Spleen (tissue), 11 donors: ENCODE results near the gene RADIL. TPM values are rescaled to one million over a fixed set of nuclear protein-coding genes. Genes with fewer than 3 reads are reported as not detected.

ENCODE experiments used
- DNase-seq: peaks from one replicate; pipeline ENCODE4 v3.0.0-alpha.2; 2020
- H3K27ac ChIP-seq, 8 donors: fragments of 200-600 bp; sonication (generic) in 7 of 8; 1 replicate in 4 of 8; 2 replicates in 4 of 8; pipeline versions ENCODE4 v1.5.0 to v1.8.0; 2016 to 2021; ENCODE audit warnings: inconsistent platforms in 4 of 8, mild to moderate bottlenecking in 4 of 8, moderate library complexity in 1 of 8
- H3K27me3 ChIP-seq, 7 donors: fragments of 200-600 bp; sonication (generic) in 6 of 7; replicated peaks in 1 of 7; 1 replicate in 4 of 7; 2 replicates in 3 of 7; pipeline versions ENCODE4 v1.5.0 to v1.8.0; 2016 to 2021; ENCODE audit warnings: inconsistent platforms in 3 of 7, mild to moderate bottlenecking in 1 of 7
- H3K36me3 ChIP-seq, 6 donors: fragments of 200-600 bp; sonication (generic) in 5 of 6; 1 replicate in 4 of 6; 2 replicates in 2 of 6; pipeline versions ENCODE4 v1.5.0 to v1.8.0; 2016 to 2021; ENCODE audit warnings: inconsistent platforms in 2 of 6
- H3K4me1 ChIP-seq, 6 donors: fragments of 200-600 bp; sonication (generic) in 5 of 6; 1 replicate in 3 of 6; 2 replicates in 3 of 6; pipeline versions ENCODE4 v1.5.0 to v1.8.0; 2016 to 2021; ENCODE audit warnings: inconsistent platforms in 3 of 6
- H3K4me3 ChIP-seq, 8 donors: fragments of 200-600 bp; sonication (generic) in 7 of 8; 1 replicate in 4 of 8; 2 replicates in 4 of 8; pipeline versions ENCODE4 v1.5.0 to v1.8.0; 2016 to 2021; ENCODE audit warnings: inconsistent platforms in 4 of 8, mild to moderate bottlenecking in 4 of 8, moderate library complexity in 2 of 8
- H3K9me3 ChIP-seq, 8 donors: fragments of 200-600 bp; sonication (generic) in 7 of 8; 1 replicate in 4 of 8; 2 replicates in 4 of 8; pipeline versions ENCODE4 v1.5.0 to v1.8.0; 2016 to 2021; ENCODE audit warnings: inconsistent platforms in 4 of 8
- POLR2A ChIP-seq, 3 donors: fragments of 450-650 bp; IDR thresholded peaks; one replicate each; pipeline ENCODE4 v1.5.1; 2017; ENCODE audit warnings: antibody characterized with exemption in 3 of 3, mild to moderate bottlenecking in 1 of 3
- POLR2AphosphoS5 ChIP-seq, 3 donors: sonication (generic); formaldehyde crosslinking; IDR thresholded peaks; one replicate each; pipeline ENCODE4 v1.5.1; 2017; ENCODE audit warnings: antibody characterized with exemption in 3 of 3
- WGBS, 5 donors: extraction: QIAGEN DNeasy Blood & Tissue Kit in 3 of 5; methylation state at CpG; one replicate each; pipeline versions ENCODE4 v1.1.5 to v1.1.7; 2013 to 2018; 5-methylcytosine and 5-hydroxymethylcytosine counted together
- intact Hi-C: fragments of 100-400 bp; cut with DNase I; formaldehyde crosslinking; loops from one replicate; pipeline ENCODE4 v1.15.0; 2023; ENCODE audit warnings: low total_unique reads
- polyA plus RNA-seq, 3 donors: library from polyadenylated mRNA; stranded (reverse); fragments of 200-250 nt; gene quantifications; one replicate each; pipeline ENCODE4 v1.2.1, GENCODE V29; 2013
- total RNA-seq, 7 donors: library from RNA; depleted of rRNA in 3 of 7; stranded (reverse); fragments of >200 nt in 3 of 7; fragmentation: NEBNext Ultra II Directional in 4 of 7; extraction: Animal tissue kit (Norgen Biotek cat#: 25700) in 4 of 7; gene quantifications; one replicate each; pipeline versions ENCODE4 v1.1.0 to v1.2.1, GENCODE V29; 2016 to 2021
- TF ChIP-seq, protein P1 (sequence below), 11 experiments: fragments of 200-600 bp in 7 of 11; fragments of 450-650 bp in 4 of 11; sonication (generic) in 4 of 11; IDR thresholded peaks in 8 of 11; conservative IDR thresholded peaks in 3 of 11; 1 replicate in 7 of 11; 2 replicates in 4 of 11; pipeline versions ENCODE4 v1.4.0 to v1.8.0; 2016 to 2021; ENCODE audit warnings: antibody characterized with exemption in 11 of 11, inconsistent platforms in 4 of 11, mild to moderate bottlenecking in 1 of 11
- donor health status: healthy with polysubstance abuse.
- donor health status: DM: no; HTN: no; CAD: no; lungs with moderate emphysema.
- donor health status: DM: no; HTN: no; CAD: no.
- donor health status: Bipolar disorder and iron deficiency.
- donor health status: healthy.
- donor health status: DM: no; HTN: no; CAD: no.
- donor health status: DM: yes; HTN: yes; CAD: no.

The RADIL gene
- total and polyA plus RNA-seq, 10 donors, result 0.24 to 2.8 (median 1.5) TPM

DNA sequence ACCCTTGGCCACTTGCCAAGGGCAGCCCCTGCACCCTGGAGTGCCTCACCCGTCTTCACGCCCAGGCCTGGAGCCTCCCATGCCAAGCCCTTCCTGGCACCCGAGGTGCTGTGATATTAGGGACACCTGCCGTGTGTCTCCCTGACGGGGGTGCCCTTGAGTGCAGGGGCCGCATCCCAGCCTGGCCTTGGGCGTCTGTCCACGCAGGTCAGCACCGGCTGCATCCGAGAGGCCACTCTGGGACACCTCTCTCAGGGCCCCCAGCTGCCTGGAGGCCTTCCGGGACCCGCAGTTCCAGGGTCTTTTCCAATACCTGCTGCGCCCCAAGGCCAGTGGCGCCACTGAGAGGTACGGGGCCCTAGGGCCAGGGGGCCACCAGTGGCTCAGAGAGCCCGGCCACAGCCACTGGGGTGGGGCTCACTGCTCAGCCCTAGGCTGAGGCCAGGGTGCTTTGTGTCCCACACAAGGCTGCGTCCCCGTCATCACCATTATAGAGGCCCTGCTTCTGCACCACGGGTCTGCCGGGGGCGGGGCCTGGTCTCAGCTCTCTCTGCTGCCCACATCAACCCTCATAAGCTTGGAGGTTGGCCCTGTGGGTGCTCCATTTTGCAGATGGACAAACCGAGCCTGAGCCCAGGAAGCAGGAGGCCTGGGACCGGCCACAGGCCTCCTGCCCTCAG, 95.4 kb downstream of the RADIL start:
- Histone ChIP-seq H3K4me3 (no peak overlapping the region), H3K9me3 (no peaks in the 10 kb centered on the region), H3K27ac (no peak overlapping the region), H3K4me1 (peaks cover 0 to 21% (median 11%) of the 10 kb centered on the region in 6 donors), H3K27me3 (no peaks in the 10 kb centered on the region), H3K36me3 (peaks cover 0 to 100% (median 87%) of the 10 kb centered on the region in 6 donors)
- TF ChIP-seq POLR2A (IDR thresholded peaks at IDR 0.05) (no peak), POLR2AphosphoS5 (IDR thresholded peaks at IDR 0.05) (peak in 1 of 3 donors; percentile 24)
- WGBS, 5 donors, result 80 to 96% (median 90%) methylated on average over 12 to 23 of the region's 23 CpGs
- intact Hi-C loops, result no loop called here
- DNase-seq, result peak; percentile 67

DNA sequence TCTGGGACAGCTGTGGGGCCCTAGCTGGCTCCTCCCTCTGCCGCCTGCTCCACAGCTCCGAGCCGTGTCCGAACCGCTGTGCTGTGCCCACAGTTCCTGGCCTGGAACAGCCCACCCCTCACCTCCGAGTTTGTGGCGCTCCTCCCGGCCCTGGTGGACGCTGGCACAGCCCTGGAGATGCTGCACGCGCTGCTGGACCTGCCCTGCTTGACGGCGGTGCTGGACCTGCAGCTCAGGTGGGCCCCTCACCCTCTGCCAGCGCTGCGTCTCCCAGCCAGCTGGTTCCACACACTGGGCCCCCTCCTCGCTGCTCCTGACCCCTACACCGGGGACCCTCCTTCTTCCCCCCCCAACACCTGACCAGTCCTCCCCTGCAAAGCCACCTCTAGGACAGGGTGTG, 96.0 kb downstream of the RADIL start:
- H3K4me3 ChIP-seq, result no peak overlapping the region
- peak; percentile 73 for DNase-seq
- no peak overlapping the region for H3K27ac ChIP-seq
- H3K27me3 ChIP-seq, result no peaks in the 10 kb centered on the region
- H3K9me3 ChIP-seq, result no peaks in the 10 kb centered on the region
- intact Hi-C loops, result no loop called here
- peaks cover 0 to 100% (median 92%) of the 10 kb centered on the region in 6 donors for H3K36me3 ChIP-seq
- peaks cover 0 to 15% (median 7%) of the 10 kb centered on the region in 6 donors for H3K4me1 ChIP-seq
- peak in 1 of 3 donors; percentile 4 for TF ChIP-seq POLR2AphosphoS5 (IDR thresholded peaks at IDR 0.05)
- TF ChIP-seq POLR2A (IDR thresholded peaks at IDR 0.05), result no peak
- WGBS, 5 donors, result 94 to 96% (median 95%) methylated on average over 9 to 17 of the region's 17 CpGs

DNA sequence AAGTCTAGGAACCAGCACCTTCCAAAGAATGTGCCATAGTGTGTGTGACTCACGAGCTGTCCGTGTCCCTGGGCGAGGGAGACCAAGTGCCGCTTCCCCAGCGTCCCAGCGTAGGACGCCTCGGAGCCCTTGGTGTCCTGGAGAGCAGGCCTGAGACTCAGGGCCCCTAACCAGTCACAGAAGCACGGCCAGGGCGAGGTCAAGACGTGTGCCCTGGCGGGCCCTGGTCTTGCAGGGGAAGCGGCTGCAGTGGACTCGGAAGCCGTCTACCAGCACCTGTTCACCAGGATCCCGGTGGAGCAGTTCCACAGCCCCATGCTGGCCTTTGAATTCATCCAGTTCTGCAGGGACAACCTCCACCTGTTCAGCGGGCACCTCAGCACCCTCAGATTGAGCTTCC, 97.5 kb downstream of the RADIL start:
- intact Hi-C loops, result no loop called here
- no peak overlapping the region for H3K4me3 ChIP-seq
- DNase-seq, result peak; percentile 71
- no peaks in the 10 kb centered on the region for H3K4me1 ChIP-seq
- no peak overlapping the region for H3K27ac ChIP-seq
- TF ChIP-seq POLR2AphosphoS5 (IDR thresholded peaks at IDR 0.05) (no peak), POLR2A (IDR thresholded peaks at IDR 0.05) (no peak)
- TF ChIP-seq, protein P1, sequence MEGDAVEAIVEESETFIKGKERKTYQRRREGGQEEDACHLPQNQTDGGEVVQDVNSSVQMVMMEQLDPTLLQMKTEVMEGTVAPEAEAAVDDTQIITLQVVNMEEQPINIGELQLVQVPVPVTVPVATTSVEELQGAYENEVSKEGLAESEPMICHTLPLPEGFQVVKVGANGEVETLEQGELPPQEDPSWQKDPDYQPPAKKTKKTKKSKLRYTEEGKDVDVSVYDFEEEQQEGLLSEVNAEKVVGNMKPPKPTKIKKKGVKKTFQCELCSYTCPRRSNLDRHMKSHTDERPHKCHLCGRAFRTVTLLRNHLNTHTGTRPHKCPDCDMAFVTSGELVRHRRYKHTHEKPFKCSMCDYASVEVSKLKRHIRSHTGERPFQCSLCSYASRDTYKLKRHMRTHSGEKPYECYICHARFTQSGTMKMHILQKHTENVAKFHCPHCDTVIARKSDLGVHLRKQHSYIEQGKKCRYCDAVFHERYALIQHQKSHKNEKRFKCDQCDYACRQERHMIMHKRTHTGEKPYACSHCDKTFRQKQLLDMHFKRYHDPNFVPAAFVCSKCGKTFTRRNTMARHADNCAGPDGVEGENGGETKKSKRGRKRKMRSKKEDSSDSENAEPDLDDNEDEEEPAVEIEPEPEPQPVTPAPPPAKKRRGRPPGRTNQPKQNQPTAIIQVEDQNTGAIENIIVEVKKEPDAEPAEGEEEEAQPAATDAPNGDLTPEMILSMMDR (IDR thresholded peaks at IDR 0.05 in 8 of 11, conservative IDR thresholded peaks at IDR 0.05 in 3 of 11), result no peak
- no peaks in the 10 kb centered on the region for H3K9me3 ChIP-seq
- peaks cover 7 to 100% (median 98%) of the 10 kb centered on the region in 6 donors for H3K36me3 ChIP-seq
- H3K27me3 ChIP-seq, result no peaks in the 10 kb centered on the region
- 93 to 98% (median 96%) methylated on average over 11 to 17 of the region's 17 CpGs for WGBS, 5 donors

DNA sequence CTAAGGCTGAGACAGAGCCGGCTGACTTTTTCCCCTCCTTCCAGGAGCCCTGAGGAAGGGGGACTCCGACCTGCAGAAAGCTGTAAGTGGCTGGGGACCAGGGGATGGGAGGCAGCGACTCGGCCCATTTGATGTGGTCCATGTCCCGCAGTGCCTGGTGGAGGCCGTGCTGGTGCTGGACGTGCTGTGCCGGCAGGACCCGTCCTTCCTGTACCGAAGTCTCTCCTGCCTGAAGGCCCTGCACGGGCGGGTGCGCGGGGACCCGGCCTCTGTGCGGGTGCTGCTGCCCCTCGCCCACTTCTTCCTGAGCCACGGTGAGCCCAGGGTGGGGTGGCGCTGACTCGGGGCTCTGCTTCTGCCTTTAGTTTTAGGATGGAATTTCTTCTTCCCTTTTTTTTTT, 98.1 kb downstream of the RADIL start:
- H3K27ac ChIP-seq, result no peak overlapping the region
- intact Hi-C loops, result no loop called here
- TF ChIP-seq POLR2A (IDR thresholded peaks at IDR 0.05) (no peak), POLR2AphosphoS5 (IDR thresholded peaks at IDR 0.05) (no peak)
- TF ChIP-seq, protein P1 (IDR thresholded peaks at IDR 0.05 in 8 of 11, conservative IDR thresholded peaks at IDR 0.05 in 3 of 11), result no peak
- WGBS, 5 donors, result 91 to 94% (median 93%) methylated on average over 15 to 20 of the region's 20 CpGs
- DNase-seq, result peak; percentile 68
- H3K4me3 ChIP-seq, result no peak overlapping the region
- H3K36me3 ChIP-seq, result peaks cover 7 to 100% (median 97%) of the 10 kb centered on the region in 6 donors
- no peaks in the 10 kb centered on the region for H3K27me3 ChIP-seq
- H3K4me1 ChIP-seq, result peaks cover 0 to under 1% (median 0%) of the 10 kb centered on the region in 6 donors
- H3K9me3 ChIP-seq, result no peaks in the 10 kb centered on the region

DNA sequence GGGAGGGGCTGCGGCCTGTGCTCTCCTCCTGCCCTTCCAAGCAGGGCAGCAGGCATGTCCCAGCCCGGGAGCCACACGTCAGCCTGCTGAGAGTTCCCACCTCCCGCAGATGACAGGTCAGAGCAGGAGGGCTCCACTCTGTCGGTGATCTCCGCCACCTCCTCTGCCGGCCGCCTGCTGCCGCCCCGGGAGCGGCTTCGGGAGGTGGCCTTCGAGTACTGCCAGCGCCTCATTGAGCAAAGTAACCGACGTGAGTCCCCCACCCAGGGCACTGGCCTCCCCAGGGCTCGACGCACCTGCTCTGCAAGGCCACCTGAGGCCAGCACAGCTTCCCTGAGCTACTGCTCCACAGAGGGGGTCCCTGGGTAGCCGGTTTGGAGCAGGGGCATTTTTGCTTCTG, 98.7 kb downstream of the RADIL start:
- 89 to 96% (median 95%) methylated on average over 8 to 19 of the region's 19 CpGs for WGBS, 5 donors
- DNase-seq, result peak; percentile 75
- H3K27me3 ChIP-seq, result no peaks in the 10 kb centered on the region
- peaks cover 7 to 100% (median 97%) of the 10 kb centered on the region in 6 donors for H3K36me3 ChIP-seq
- H3K4me3 ChIP-seq, result no peak overlapping the region
- TF ChIP-seq POLR2AphosphoS5 (IDR thresholded peaks at IDR 0.05) (peak in 1 of 3 donors; percentile 40), POLR2A (IDR thresholded peaks at IDR 0.05) (no peak)
- TF ChIP-seq, protein P1 (IDR thresholded peaks at IDR 0.05 in 8 of 11, conservative IDR thresholded peaks at IDR 0.05 in 3 of 11), result no peak
- H3K4me1 ChIP-seq, result peaks cover 0 to 6% (median under 1%) of the 10 kb centered on the region in 6 donors
- intact Hi-C loops, result no loop called here
- no peaks in the 10 kb centered on the region for H3K9me3 ChIP-seq
- H3K27ac ChIP-seq, result no peak overlapping the region
